NT2/D1 (cell line): Measurements from ENCODE around the gene KSR1.
"Not testable (repeated sequence)": the region's sequence is repeated elsewhere in the genome, so short reads cannot be mapped to it uniquely, and the experiment has no call there.

Experiments used
- DNase-seq: peaks from one replicate; pipeline ENCODE4 v3.0.0-alpha.2; 2011; ENCODE audit warnings: low read depth, low spot score
- H3K27me3 ChIP-seq: 2 replicates; pipeline ENCODE4 v1.6.0; 2011; ENCODE audit warnings: mild to moderate bottlenecking; ENCODE audit not compliant: insufficient read length, insufficient read depth
- H3K36me3 ChIP-seq: 2 replicates; pipeline ENCODE4 v1.6.1; 2011; ENCODE audit warnings: mild to moderate bottlenecking, low read length, mixed read lengths; ENCODE audit not compliant: insufficient read depth, insufficient read length
- H3K4me1 ChIP-seq: 2 replicates; pipeline ENCODE4 v1.5.1; 2011; ENCODE audit not compliant: insufficient read depth, insufficient read length
- H3K4me3 ChIP-seq: 2 replicates; pipeline ENCODE4 v1.5.1; 2011; ENCODE audit warnings: low read depth; ENCODE audit not compliant: insufficient read length
- H3K9ac ChIP-seq: 2 replicates; pipeline ENCODE4 v1.6.0; 2011; ENCODE audit warnings: low read depth; ENCODE audit not compliant: insufficient read length
- H3K9me3 ChIP-seq: 2 replicates; pipeline ENCODE4 v1.5.1; 2011; ENCODE audit warnings: mild to moderate bottlenecking, low read length; ENCODE audit not compliant: insufficient read depth
- SUZ12 ChIP-seq: IDR thresholded peaks from 2 replicates; pipeline ENCODE4 v1.6.1; 2011; ENCODE audit not compliant: insufficient read length, insufficient read depth; ENCODE audit errors: extremely low read depth
- YY1 ChIP-seq: IDR thresholded peaks from 2 replicates; pipeline ENCODE4 v1.6.1; 2011; ENCODE audit not compliant: insufficient read length, insufficient read depth
- ZNF274 ChIP-seq: IDR thresholded peaks from 2 replicates; pipeline ENCODE4 v1.6.1; 2011; ENCODE audit warnings: mild to moderate bottlenecking, low read depth, low read length

KSR1 gene

DNA sequence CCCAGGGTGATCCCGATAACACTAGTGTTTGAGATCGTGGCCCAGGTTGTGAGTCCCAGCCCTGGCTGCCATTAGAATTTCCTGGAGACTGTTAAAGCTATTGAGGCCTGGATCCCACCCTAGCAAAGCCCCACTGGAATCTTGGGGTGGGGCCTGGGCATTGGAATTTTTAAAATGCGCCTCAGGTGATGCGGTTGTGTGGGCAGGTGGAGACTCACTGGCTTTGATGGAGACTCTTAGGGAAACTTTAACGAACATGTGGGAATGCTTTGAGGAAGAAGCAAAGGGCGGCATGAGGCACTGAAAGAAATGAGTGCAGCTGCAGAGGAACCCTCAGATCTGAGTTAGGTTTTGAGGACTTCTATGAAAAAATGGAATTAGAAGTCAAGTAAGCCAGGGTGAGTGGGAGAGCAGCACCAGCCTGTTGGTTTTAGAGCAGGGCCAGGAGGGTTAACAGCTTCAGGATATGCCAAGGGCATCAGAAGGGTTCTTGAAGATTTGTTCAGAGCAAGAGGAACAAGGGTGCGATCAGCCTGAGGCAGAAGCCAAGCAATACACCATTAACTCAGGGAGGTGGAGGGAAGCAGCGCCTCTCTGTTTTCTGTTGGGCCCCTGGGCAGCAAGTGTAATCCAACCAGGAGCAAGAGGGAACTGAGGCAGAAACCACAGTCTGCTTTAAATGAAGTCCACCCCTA, 42.5 kb downstream of the KSR1 start:
- TF ChIP-seq YY1 = no peak
- no peak for TF ChIP-seq SUZ12
- no peak for TF ChIP-seq ZNF274
- no peak overlapping the region for H3K4me3 ChIP-seq
- H3K36me3 ChIP-seq = peaks cover 12% of the 10 kb centered on the region
- no peak for DNase-seq
- H3K9me3 ChIP-seq = peaks cover 38% of the 10 kb centered on the region
- H3K9ac ChIP-seq = no peak overlapping the region
- H3K27me3 ChIP-seq = no peaks in the 10 kb centered on the region
- H3K4me1 ChIP-seq = peaks cover 13% of the 10 kb centered on the region

DNA sequence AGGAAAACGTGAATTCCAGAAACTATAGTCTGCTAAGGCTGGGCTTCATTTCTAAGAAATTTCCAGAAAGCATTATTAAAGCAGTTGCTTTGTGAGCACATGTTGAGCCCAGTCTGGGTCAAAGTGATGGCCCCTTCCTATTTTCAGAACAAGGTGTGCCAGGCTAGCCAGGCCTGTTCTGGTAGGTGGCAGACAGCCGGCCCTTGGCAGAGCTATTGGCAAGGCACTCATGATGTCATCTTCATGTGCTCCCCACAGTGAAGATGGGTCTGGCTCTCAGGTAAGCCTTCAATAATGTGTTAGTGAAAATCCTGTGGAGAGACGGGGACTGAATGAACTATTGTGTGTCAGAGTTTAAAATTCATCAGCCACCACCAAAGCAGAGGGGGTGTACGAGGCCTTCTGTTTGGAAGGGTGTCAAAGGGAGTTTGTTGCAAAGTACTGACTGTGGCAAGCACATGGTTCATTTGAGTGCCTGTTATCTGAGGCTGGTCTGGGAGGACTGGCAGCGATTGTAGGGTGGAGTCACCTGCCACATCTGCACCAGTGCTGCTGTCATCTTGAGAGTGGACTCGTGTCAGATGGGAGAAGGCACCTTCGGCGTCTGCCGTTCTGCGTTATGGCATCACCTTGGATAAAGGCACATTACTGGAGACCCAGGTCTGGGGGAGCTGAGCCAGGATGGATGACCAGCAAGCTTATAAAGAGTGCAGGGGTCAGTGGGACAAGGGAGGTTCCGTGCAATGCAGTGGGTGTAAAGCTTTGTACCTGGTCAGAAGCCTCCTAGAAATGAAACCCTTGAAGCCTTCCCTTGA, 43.4 kb downstream of the KSR1 start:
- H3K4me3 ChIP-seq = no peak overlapping the region
- no peak for DNase-seq
- TF ChIP-seq ZNF274 (no peak), YY1 (no peak), SUZ12 (no peak)
- no peak overlapping the region for H3K9ac ChIP-seq
- H3K36me3 ChIP-seq = peaks cover 12% of the 10 kb centered on the region
- H3K4me1 ChIP-seq = peaks cover 10% of the 10 kb centered on the region
- peaks cover 38% of the 10 kb centered on the region for H3K9me3 ChIP-seq
- H3K27me3 ChIP-seq = no peaks in the 10 kb centered on the region

DNA sequence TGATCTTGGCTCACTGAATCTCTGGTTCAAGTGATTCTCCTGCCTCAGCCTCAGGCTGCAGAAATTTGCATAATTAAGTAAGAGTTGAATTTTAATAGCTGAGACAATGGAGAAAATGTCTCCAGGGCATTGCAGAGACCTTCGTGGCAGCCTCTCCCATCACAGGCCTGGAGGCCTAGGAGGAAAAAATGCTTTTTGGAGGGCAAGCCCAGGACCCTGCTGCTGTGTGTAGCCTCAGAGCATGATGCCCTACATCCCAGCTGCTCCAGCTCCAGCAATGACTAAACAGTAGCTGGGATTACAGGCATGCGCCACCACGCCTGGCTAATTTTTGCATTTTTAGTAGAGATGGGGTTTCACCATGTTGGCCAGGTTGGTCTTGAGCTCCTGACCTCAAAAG, 45.1 kb downstream of the KSR1 start:
- H3K36me3 ChIP-seq = peaks cover 15% of the 10 kb centered on the region
- H3K27me3 ChIP-seq = not testable (repeated sequence)

DNA sequence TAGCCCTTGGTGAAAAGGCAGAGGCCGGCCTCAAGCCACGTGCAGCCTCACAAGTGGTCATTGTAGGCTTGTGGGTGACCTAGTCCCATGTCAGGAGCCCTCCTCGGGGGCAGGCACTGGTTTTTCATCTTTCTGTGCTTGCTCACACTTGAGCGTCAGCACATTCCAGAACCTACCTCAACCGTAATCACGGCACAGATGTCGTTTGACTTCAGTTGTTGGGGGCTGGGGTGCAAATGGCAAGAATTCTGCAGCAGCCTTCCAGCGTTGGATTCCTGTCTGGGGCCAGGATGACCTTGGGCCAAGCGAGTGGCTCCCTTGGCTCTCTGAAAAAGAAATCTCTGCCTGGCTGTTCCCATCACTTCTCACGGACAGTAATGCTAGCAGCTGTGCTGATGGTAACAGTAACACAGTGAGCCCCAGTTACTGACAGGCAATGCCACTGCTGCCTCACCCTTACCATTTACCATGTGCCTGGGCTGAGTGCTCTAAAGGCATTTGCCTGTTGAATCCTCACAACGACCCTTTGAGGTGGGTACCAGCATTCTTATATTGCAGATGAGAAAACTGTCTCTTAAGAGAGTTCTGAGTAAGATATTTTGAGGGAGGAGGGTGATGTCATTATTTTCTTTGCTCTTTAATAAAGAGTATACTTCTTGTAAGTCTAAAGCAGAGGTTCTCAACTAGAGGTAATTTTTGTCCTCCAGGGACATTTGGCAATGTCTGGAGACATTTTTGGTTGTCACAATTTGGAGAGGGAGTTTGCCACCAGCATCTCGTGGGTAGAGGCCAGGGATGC, 46.5 kb downstream of the KSR1 start:
- H3K9ac ChIP-seq = no peak overlapping the region
- no peaks in the 10 kb centered on the region for H3K27me3 ChIP-seq
- peaks cover 38% of the 10 kb centered on the region for H3K9me3 ChIP-seq
- TF ChIP-seq SUZ12 (no peak), YY1 (no peak), ZNF274 (no peak)
- no peak for DNase-seq
- peaks cover 4% of the 10 kb centered on the region for H3K4me1 ChIP-seq
- peaks cover 12% of the 10 kb centered on the region for H3K36me3 ChIP-seq
- H3K4me3 ChIP-seq = no peak overlapping the region

More for the DNA sequence above, 45.1 kb downstream of the KSR1 start:
- not testable (repeated sequence) for H3K4me3 ChIP-seq, H3K9ac ChIP-seq, DNase-seq, H3K4me1 ChIP-seq
- H3K9me3 ChIP-seq = peaks cover 38% of the 10 kb centered on the region

DNA sequence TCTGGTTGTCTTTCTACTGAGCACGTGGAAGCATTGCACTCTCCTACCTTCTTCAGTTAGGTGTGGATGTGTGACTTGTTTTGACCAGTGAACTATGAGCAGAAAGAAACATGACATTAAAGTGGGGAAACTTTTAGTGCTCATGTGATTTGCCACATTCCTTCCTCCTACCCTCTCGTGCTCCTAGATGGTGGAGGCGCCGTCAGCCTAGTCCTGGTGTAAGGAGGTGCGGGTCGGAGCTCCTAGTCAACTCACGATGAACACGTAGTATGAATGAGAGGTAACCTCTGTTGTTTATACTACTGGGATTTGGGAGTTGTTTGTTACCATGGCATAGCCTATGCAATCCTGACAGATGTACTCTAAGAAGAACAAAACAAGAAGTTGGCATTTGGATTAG, 47.4 kb downstream of the KSR1 start:
- Histone ChIP-seq H3K36me3 (peaks cover 12% of the 10 kb centered on the region), H3K4me1 (peaks cover 4% of the 10 kb centered on the region)

DNA sequence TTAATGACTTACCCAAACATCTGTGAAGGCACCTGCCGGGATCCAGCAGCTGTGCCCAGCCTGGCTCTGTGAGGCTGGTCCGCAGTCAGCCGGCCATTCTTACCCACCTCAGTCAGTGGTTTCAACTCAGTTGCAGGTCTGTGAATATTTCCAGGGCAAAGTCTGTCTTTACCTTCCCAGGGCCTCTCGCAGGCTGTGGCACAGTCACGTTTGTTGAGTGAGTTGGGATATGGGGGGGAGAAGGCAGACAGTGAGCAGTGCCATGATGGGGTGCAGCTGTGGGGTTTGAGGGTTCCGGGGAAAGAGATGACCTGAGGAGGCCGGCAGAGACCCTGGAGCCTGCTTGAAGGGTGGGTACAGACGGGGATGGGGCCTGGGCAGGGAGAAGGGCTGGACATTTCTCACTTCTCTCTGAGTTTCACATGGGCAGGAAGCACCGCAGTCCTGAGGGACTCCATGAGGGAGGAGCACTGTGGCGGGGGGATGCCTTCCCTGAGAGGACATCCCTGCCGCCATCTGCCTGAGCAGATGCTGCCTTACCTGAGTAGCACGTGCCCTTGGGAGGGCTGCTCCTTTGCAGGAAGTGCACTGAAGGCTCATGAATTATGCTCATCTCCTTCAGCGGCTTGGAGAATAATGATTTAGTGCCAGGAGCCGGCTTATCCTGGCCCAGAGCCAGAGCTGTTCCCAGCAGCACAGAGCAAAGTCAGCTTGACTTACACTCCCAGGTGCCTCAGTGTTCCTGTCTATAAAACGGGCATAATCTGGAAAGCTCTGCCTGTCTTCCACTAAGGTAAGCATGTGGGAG, 48.1 kb downstream of the KSR1 start:
- Histone ChIP-seq H3K9ac (no peak overlapping the region), H3K9me3 (peaks cover 35% of the 10 kb centered on the region), H3K27me3 (no peaks in the 10 kb centered on the region), H3K4me1 (peaks cover 4% of the 10 kb centered on the region), H3K36me3 (peaks cover 12% of the 10 kb centered on the region), H3K4me3 (no peak overlapping the region)
- no peak for DNase-seq
- TF ChIP-seq ZNF274 (no peak), YY1 (no peak), SUZ12 (no peak)

More for the DNA sequence above, 47.4 kb downstream of the KSR1 start:
- Histone ChIP-seq H3K9me3 (peaks cover 38% of the 10 kb centered on the region), H3K4me3 (no peak overlapping the region), H3K27me3 (no peaks in the 10 kb centered on the region), H3K9ac (no peak overlapping the region)
- DNase-seq = no peak
- TF ChIP-seq YY1 (no peak), SUZ12 (no peak), ZNF274 (no peak)
